WERI-Rb-1 (cell line): ENCODE results near the gene LAMB2.

Source experiments
- DNase-seq: peaks from one replicate; pipeline ENCODE4 v3.0.0-alpha.2; 2020
- H3K27ac ChIP-seq: fragments of 250-450 bp; sonication (Bioruptor Pico); 2 replicates; pipeline ENCODE4 v1.5.1; 2020; ENCODE audit warnings: mild to moderate bottlenecking, moderate library complexity
- H3K27me3 ChIP-seq: fragments of 250-450 bp; sonication (Bioruptor Pico); 2 replicates; pipeline ENCODE4 v1.5.1; 2021; ENCODE audit warnings: mild to moderate bottlenecking, low read depth, moderate library complexity; ENCODE audit not compliant: insufficient read depth, severe bottlenecking
- H3K36me3 ChIP-seq: fragments of 250-450 bp; sonication (Bioruptor Pico); 2 replicates; pipeline ENCODE4 v1.5.1; 2020; ENCODE audit warnings: mild to moderate bottlenecking, moderate library complexity
- H3K4me3 ChIP-seq: 2 replicates; pipeline ENCODE4 v1.5.1; 2011; ENCODE audit warnings: low read depth, mild to moderate bottlenecking, control low read depth, low read length
- H3K9me3 ChIP-seq: fragments of 250-450 bp; sonication (Bioruptor Pico); 2 replicates; pipeline ENCODE4 v1.5.1; 2021; ENCODE audit warnings: mild to moderate bottlenecking, moderate library complexity; ENCODE audit not compliant: severe bottlenecking
- CTCF ChIP-seq: IDR thresholded peaks from 2 replicates; pipeline ENCODE4 v1.5.1; 2011; ENCODE audit warnings: low read depth, mild to moderate bottlenecking, control low read depth, inconsistent platforms, low read length

LAMB2 gene

GRCh38 chr3:49119036-49119435 is 13.8 kb downstream of the LAMB2 start:
- Histone ChIP-seq H3K4me3 (no peak overlapping the region), H3K27me3 (no peaks in the 10 kb centered on the region), H3K27ac (no peak overlapping the region), H3K9me3 (no peaks in the 10 kb centered on the region), H3K36me3 (peaks cover 68% of the 10 kb centered on the region)
- DNase-seq, result no peak
- no peak for TF ChIP-seq CTCF

GRCh38 chr3:49112262-49112661 is 20.6 kb downstream of the LAMB2 start:
- H3K27me3 ChIP-seq, result no peaks in the 10 kb centered on the region
- H3K36me3 ChIP-seq, result peaks cover 84% of the 10 kb centered on the region
- H3K27ac ChIP-seq, result no peak overlapping the region
- H3K4me3 ChIP-seq, result no peak overlapping the region
- no peak for TF ChIP-seq CTCF
- DNase-seq, result no peak
- H3K9me3 ChIP-seq, result no peaks in the 10 kb centered on the region

- Histone ChIP-seq H3K9me3 (no peaks in the 10 kb centered on the region), H3K27me3 (no peaks in the 10 kb centered on the region), H3K4me3 (no peak overlapping the region), H3K36me3 (peaks cover 75% of the 10 kb centered on the region), H3K27ac (no peak overlapping the region)
- no peak for DNase-seq
- TF ChIP-seq CTCF, result no peak
Observed at GRCh38 chr3:49111347-49111746, 21.5 kb downstream of the LAMB2 start.

GRCh38 chr3:49110780-49111179 is 22.1 kb downstream of the LAMB2 start:
- Histone ChIP-seq H3K9me3 (no peaks in the 10 kb centered on the region), H3K36me3 (peaks cover 69% of the 10 kb centered on the region), H3K4me3 (no peak overlapping the region), H3K27ac (no peak overlapping the region), H3K27me3 (no peaks in the 10 kb centered on the region)
- TF ChIP-seq CTCF, result no peak
- no peak for DNase-seq

- Histone ChIP-seq H3K27me3 (no peaks in the 10 kb centered on the region), H3K4me3 (no peak overlapping the region), H3K9me3 (no peaks in the 10 kb centered on the region), H3K36me3 (peaks cover 50% of the 10 kb centered on the region), H3K27ac (no peak overlapping the region)
- no peak for TF ChIP-seq CTCF
- DNase-seq, result no peak
Observed at GRCh38 chr3:49108346-49108745, 24.5 kb downstream of the LAMB2 start.
